NCI-H345 treated with DMSO at 0.1 percent for 48 hours (cell line): Measurements from ENCODE around the gene CYFIP1.

Experiments used
- DNase-seq: peaks from one replicate; lab custom pipeline; 2025; ENCODE audit not compliant: unreplicated experiment; lab: John Stamatoyannopoulos, UW

CYFIP1 gene

DNA sequence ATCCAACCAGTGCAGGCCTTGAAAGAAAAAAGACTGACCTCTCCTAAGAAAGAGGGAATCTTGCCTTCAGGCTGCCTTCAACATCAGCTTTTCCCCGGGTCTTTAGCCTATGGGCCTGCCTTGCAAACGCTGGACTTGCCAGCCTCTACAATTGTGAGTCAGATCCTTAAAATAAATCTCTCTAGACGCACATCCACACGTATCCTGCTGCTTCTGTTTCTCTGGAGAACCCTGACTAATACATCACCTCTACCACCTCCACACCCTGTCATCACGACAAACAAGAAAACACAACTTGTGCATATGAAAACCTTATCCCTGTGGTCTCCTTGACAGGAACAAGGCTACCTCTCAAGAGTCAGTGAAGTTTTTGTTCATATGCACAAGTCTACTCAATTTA is 11.8 kb downstream of the CYFIP1 start:
- DNase-seq, result no peak

DNA sequence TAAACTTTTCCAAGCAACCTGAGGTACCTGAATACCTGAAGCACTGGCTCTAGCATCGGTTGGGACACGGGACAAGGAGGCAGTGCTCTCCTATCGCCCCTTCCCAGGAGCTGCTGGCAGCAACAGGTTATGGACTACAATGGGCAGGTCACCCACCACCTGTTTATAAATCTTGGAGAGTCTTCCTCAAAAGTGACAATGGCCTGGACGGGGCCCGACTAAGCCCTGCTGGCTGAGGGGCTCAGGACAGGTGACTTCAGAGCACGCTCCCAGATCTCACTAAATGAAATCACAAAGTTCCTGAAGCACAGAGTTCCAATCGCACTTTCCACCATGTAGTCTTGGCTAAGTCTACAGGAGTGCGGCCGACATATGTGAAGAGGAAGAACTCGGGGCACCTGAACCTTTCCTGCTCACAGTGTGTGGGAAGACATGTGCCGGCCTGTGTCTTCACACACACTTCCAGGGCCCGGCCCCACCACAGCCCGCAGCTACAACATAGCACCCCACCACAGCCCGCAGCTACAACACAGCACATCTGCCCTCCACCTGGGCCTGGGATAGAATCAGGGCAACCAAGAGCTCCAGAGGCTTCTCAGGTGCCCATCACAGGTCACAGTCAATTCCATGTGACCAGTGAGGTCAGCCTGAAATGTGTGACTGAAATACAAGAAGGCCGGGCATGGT is 12.9 kb downstream of the CYFIP1 start:
- DNase-seq, result no peak

DNA sequence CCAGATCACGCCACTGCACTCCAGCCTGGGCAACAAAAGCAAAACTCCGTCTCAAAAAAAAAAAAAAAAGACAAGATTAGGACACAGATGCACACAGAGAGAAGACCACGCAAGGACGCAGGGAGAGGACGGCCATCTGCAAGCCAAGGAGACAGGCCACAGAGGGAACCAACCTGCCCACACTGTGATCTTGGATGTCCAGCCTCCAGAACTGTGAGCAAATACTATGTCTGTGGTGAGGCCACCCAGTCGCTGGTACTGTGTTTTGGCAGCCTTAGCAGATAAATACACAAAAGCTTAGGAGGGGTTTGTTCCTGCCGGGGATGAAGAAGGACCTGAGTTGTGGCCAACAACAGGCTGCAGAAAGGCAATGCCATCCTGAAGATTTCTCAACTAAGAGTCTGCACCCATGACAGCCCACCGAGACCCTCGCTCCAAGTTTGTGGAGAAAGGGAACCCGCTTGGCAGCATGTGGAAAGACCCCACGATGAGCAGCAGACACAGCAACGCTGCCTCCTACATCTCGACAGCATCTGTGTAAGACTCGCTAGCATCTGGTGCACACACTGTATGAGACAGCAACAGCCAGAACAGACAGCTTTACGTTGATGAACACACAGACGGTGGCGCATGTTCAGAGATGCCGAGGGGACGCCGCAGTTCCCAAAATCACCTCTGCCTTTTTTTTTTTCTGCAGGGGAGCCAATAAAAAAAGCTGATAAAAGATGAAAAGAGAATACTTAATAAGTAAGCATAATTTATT is 13.7 kb downstream of the CYFIP1 start:
- DNase-seq, result no peak

- DNase-seq, result no peak
Measured at GRCh38 chr15:22963641-22964040, 16.5 kb downstream of the CYFIP1 start.

GRCh38 chr15:22962611-22963010 is 17.6 kb downstream of the CYFIP1 start:
- DNase-seq, result no peak

GRCh38 chr15:22961762-22962161 is 18.4 kb downstream of the CYFIP1 start:
- no peak for DNase-seq

- DNase-seq, result no peak
Measured at GRCh38 chr15:22960556-22960955, 19.6 kb downstream of the CYFIP1 start.

DNA sequence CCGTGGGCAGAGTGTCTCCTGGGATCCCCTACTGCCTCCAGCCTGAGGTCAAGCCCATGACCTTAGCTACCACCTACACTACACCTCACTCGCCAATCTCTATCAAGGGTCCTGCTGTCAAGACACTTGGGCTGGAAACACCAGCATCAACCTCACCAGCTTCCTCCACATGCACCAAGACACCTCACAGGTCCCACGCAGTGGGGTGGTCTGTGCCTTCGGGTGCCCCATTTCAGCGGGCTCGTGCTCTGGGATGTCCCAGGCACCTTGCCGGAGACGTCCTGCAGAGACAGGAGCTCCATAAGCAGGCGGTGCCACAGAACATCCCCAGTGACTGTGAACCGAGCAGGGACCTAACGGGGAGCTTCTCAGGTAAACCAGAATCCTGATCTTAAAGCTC is 20.0 kb downstream of the CYFIP1 start:
- DNase-seq, result no peak

DNA sequence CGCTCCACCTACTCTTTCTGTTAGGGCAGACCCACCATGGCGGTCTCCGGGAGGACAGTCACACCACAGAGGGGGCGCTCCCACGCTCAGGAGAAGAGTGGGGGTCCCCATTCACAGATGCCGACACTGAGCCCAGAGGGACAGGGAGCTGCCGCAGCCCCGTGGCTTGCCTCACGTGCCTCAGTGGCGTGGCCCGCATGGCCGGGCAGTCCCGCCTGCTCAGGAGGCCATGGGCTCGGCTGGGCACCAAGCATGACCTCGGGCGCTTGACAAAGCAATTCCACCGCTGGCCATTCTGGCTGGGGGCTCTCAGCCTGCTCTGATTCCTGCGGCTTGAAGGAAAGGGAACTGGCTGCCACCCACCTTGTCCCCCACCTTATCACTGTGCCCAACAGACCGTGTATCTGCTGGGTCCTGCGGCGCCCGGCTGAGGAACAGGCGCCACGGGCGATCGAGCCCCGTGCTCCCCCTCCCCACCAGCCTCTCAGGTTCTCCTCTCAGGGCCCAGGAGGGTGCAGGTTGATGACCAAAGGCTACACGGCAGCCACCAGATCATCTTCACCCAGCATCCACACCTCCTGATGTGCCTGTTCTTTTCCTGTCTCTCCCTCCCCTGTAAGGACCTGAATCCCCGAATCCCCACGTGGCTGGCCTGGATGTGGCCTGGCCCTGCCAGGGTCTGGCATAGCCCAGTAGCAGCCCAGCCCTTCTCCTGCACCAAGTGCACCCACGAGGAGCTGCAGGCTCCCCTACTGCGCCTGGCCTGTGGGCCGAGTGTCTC is 20.7 kb downstream of the CYFIP1 start:
- no peak for DNase-seq

DNA sequence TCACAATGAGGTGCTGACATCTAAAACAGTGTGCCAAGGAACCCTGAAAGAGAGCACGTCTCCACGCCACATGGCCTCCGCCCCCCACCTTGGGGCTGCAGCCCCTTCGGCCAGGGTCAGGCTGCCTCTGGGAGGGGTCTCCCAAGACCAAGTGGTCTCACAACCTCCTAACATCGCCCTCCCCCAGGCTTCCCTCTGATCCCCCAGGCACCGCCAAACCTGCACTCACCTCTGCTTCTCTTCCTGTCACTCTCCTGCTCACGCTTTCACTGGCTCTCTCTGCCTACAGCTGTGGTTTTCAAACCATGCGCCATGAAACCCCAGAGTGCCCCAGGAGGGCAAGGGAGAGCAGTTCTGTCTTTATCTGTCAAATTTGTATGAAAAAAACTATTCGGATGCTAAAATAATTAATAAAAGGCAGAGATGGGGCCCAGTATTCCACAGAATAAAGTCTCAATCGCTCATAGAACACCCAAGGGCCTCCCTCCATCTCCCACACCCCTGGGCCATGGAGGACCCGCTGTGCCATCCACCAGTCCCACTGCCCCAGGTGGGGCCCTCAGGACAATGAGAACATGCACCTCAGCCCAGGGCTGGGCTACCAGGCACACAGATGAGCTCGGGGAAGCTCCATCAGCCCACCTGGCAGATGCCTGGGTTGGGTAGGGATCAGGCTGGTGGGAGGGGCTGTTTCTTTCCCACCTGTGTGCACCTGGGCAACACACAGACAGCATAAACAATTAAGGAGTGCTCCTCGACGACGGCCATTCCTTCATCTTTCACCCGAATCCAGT is 21.5 kb downstream of the CYFIP1 start:
- DNase-seq, result no peak

- DNase-seq, result no peak
Measured at GRCh38 chr15:22956978-22957260, 23.2 kb downstream of the CYFIP1 start.

- DNase-seq, result no peak
Measured at GRCh38 chr15:22956257-22956977, 23.8 kb downstream of the CYFIP1 start.

- no peak for DNase-seq
Measured at GRCh38 chr15:22955544-22956119, 24.5 kb downstream of the CYFIP1 start.

DNA sequence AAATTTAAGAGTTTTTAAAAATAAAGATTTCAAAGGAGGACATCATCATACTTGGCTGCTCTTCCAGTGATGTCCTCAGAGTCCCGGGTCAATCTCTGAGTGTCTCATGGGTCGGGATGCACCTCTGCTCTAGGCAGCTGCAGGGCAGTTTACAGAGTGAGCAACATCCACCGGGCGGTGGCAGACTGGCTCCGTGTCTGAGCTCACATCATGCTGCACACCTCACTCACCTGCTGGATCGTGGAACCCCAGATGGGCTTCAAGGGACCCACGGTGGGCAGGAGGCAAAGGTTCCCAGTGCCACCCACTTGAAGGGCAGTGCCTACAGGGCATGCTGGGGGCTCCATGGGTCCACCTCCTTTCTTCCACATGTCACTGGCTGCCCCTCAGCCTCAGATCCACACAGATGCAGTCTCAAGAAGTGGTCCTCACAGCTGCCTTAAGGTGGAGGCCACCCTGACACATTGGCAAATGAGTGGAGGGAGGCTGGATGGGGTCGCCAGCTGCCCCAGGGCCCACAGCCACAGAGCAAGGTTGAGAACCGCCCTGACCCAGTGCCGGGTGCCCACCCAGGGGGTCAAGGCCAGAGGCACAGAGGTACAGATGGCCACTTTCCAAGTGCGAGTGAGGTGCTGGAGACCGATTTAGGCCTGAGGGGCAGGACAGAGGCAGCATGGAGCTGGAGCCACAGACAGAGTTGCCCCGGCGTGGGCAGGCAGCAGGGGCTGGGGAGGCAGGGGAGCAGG is 25.2 kb downstream of the CYFIP1 start:
- DNase-seq, result no peak

- DNase-seq, result no peak
Measured at GRCh38 chr15:22954326-22954725, 25.8 kb downstream of the CYFIP1 start.

GRCh38 chr15:22952796-22953579 is 27.2 kb downstream of the CYFIP1 start:
- peak; percentile 14 for DNase-seq

DNA sequence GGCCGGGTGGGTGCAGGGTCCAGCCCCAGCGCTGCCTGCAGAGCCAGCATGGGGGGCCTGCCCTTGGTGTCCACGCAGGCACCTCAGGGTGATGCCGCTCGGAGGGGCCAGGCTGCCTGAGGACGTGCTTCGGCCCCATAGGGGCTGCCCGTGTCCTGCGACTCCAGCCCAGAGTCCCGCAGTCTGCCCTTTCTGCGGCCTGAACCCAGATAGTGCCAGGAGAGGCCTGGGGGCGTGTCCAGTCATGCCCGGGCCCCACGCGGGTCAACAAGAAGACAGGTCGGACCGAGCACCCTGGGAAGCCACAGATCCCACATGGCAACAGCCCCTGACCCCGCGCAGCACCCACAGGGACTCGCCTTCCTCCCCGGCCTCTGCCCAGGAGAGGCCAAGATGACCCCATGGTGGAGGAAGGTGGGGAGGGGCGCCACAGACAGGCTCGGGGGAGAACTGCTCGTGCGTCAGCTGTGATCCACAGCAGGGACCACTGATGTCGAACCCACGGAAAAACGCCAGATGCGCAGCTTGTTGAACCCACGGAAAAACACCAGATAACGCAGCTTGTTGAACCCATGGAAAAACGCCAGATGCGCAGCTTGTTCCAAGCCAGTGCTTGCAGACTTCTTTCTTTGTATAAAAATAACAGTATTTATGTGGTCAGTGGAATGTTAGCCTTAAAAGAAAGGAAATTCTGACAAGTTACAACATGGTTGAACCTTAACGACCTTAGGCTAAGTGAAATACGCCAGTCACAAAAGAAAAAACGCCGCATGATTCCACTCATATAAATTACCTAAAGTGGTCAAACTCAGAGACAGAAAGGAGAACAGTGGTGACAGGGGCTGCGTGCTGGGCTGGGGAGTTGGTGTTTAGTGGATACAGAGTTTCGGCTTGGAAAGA is 28.5 kb downstream of the CYFIP1 start:
- no peak for DNase-seq

DNA sequence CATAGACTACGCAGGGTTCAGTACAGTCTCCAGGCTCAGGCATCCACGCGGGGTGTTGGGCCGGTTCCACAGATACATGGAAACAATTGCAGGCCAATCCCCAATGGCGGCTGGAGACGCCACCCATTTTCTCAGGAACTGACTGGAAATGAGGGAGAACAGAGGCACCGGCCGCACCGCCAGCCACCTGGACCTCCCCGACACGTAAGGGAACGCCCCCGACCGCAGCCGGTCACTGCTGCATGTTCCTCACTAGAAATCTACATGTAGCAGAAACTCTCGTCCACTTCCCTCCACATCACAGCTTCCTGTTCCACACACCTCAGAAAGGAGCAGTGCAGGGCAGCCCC is 29.2 kb downstream of the CYFIP1 start:
- no peak for DNase-seq
